ENCODE measurements around the gene CDH23.

Gene CDH23

GRCh38 chr10:71611131-71611530 is 214.4 kb downstream of the CDH23 start:
- DNase-seq (ENCODE audit: insufficient read length, low spot score) (no peak), FAIRE-seq (no peak)

- FAIRE-seq: no peak
Observed at GRCh38 chr10:71611709-71612422, 215.1 kb downstream of the CDH23 start.

GRCh38 chr10:71613261-71613777 is 216.6 kb downstream of the CDH23 start:
- DNase-seq (ENCODE audit: insufficient read length, low spot score) (no peak), FAIRE-seq (no peak)

More at GRCh38 chr10:71611709-71612422, 215.1 kb downstream of the CDH23 start:
- DNase-seq (ENCODE audit: insufficient read length, low spot score): no peak

GRCh38 chr10:71613877-71614276 is 217.2 kb downstream of the CDH23 start:
- DNase-seq (ENCODE audit: insufficient read length, low spot score) (no peak), FAIRE-seq (no peak)

- no peak for DNase-seq (ENCODE audit: insufficient read length, low spot score)
- FAIRE-seq: no peak
Observed at GRCh38 chr10:71614946-71615345, 218.2 kb downstream of the CDH23 start.

- no peak for FAIRE-seq
- no peak for DNase-seq (ENCODE audit: insufficient read length, low spot score)
Observed at GRCh38 chr10:71615538-71616329, 219.0 kb downstream of the CDH23 start.

GRCh38 chr10:71616817-71617654 is 220.3 kb downstream of the CDH23 start:
- no peak for DNase-seq (ENCODE audit: insufficient read length, low spot score)
- FAIRE-seq: no peak

GRCh38 chr10:71618176-71618575 is 221.5 kb downstream of the CDH23 start:
- FAIRE-seq (no peak), DNase-seq (ENCODE audit: insufficient read length, low spot score) (no peak)

- no peak for DNase-seq (ENCODE audit: insufficient read length, low spot score)
- FAIRE-seq: no peak
Observed at GRCh38 chr10:71618598-71618997, 221.9 kb downstream of the CDH23 start.

GRCh38 chr10:71620642-71621041 is 223.9 kb downstream of the CDH23 start:
- no peak for DNase-seq (ENCODE audit: insufficient read length, low spot score)
- no peak for FAIRE-seq

- FAIRE-seq (no peak), DNase-seq (ENCODE audit: insufficient read length, low spot score) (no peak)
Observed at GRCh38 chr10:71621231-71622153, 224.8 kb downstream of the CDH23 start.

- DNase-seq (ENCODE audit: insufficient read length, low spot score) (peak; percentile 75), FAIRE-seq (peak; percentile 86)
Observed at GRCh38 chr10:71622154-71622526, 225.4 kb downstream of the CDH23 start.

- no peak for DNase-seq (ENCODE audit: insufficient read length, low spot score)
- no peak for FAIRE-seq
Observed at GRCh38 chr10:71622616-71623015, 225.9 kb downstream of the CDH23 start.

GRCh38 chr10:71623098-71623985 is 226.6 kb downstream of the CDH23 start:
- FAIRE-seq (no peak), DNase-seq (ENCODE audit: insufficient read length, low spot score) (peak; percentile 62)

GRCh38 chr10:71623986-71624291 is 227.2 kb downstream of the CDH23 start:
- DNase-seq (ENCODE audit: insufficient read length, low spot score): no peak
- no peak for FAIRE-seq

GRCh38 chr10:71625445-71626175 is 228.9 kb downstream of the CDH23 start:
- no peak for FAIRE-seq
- DNase-seq (ENCODE audit: insufficient read length, low spot score): no peak

GRCh38 chr10:71627230-71627939 is 230.7 kb downstream of the CDH23 start:
- DNase-seq (ENCODE audit: insufficient read length, low spot score) (no peak), FAIRE-seq (no peak)

- FAIRE-seq: no peak
- no peak for DNase-seq (ENCODE audit: insufficient read length, low spot score)
Observed at GRCh38 chr10:71627956-71628355, 231.2 kb downstream of the CDH23 start.
